PFSK-1 (cell line): ENCODE results near the gene FGF8.

Experiments used
- FOXP2 ChIP-seq: optimal IDR thresholded peaks from 2 replicates; pipeline ENCODE3; 2011; ENCODE audit warnings: borderline replicate concordance, control low read depth, inconsistent platforms; ENCODE audit not compliant: insufficient read depth; ENCODE audit errors: extremely low read length, extremely low read depth
- POLR2AphosphoS5 ChIP-seq: IDR thresholded peaks from 2 replicates; pipeline ENCODE4 v1.6.1; 2012; ENCODE audit warnings: low read depth, mild to moderate bottlenecking, control low read depth, low read length, moderate library complexity
- REST ChIP-seq, 2 experiments: IDR thresholded peaks; 2 replicates each; pipeline versions ENCODE4 v1.6.1 to v1.8.0; 2011 to 2012; ENCODE audit warnings: low read depth in 2 of 2, low read length in 2 of 2, control low read depth in 1 of 2, inconsistent platforms in 1 of 2, mild to moderate bottlenecking in 1 of 2, moderate library complexity in 1 of 2; ENCODE audit not compliant: insufficient read depth in 1 of 2
- SIN3A ChIP-seq: IDR thresholded peaks from 2 replicates; pipeline ENCODE4 v1.6.1; 2012; ENCODE audit warnings: mild to moderate bottlenecking, low read length, moderate library complexity, borderline replicate concordance; ENCODE audit not compliant: insufficient read depth
- TAF1 ChIP-seq: IDR thresholded peaks from 2 replicates; pipeline ENCODE4 v1.6.1; 2012; ENCODE audit warnings: low read length, control low read depth, borderline replicate concordance; ENCODE audit not compliant: insufficient read depth

FGF8 gene

GRCh38 chr10:101772017-101772894 lies 3.7 kb downstream of the FGF8 start:
- TF ChIP-seq POLR2AphosphoS5 (no peak), TAF1 (no peak), REST (IDR thresholded peaks at IDR 0.05; ENCODE audit: insufficient read depth in 1 of 2, low read depth in 2 of 2, low read length in 2 of 2) (no peak), SIN3A (no peak), FOXP2 (no peak)

- no peak for TF ChIP-seq TAF1
- TF ChIP-seq POLR2AphosphoS5 = no peak
- TF ChIP-seq REST (IDR thresholded peaks at IDR 0.05; ENCODE audit: insufficient read depth in 1 of 2, low read depth in 2 of 2, low read length in 2 of 2) = no peak
- TF ChIP-seq FOXP2 = no peak
- TF ChIP-seq SIN3A = no peak
Observed at GRCh38 chr10:101771380-101771779, 4.5 kb downstream of the FGF8 start.

- TF ChIP-seq REST (IDR thresholded peaks at IDR 0.05; ENCODE audit: insufficient read depth in 1 of 2, low read depth in 2 of 2, low read length in 2 of 2) (no peak), FOXP2 (no peak), SIN3A (no peak), TAF1 (no peak), POLR2AphosphoS5 (no peak)
Observed at GRCh38 chr10:101770331-101771215, 5.3 kb downstream of the FGF8 start.

- no peak for TF ChIP-seq REST (IDR thresholded peaks at IDR 0.05; ENCODE audit: insufficient read depth in 1 of 2, low read depth in 2 of 2, low read length in 2 of 2)
- TF ChIP-seq POLR2AphosphoS5 = no peak
- TF ChIP-seq SIN3A = no peak
- TF ChIP-seq TAF1 = no peak
- TF ChIP-seq FOXP2 = no peak
Observed at GRCh38 chr10:101769541-101770180, 6.3 kb downstream of the FGF8 start.
